GM19455 (cell line): ENCODE measurements around the gene TMEM115.

Source experiments
- ATAC-seq: cut with Tn5 transposase; IDR thresholded peaks from one replicate; pipeline ENCODE4 v1.9.1; 2021; ENCODE audit not compliant: unreplicated experiment

TMEM115 gene

GRCh38 chr3:50353245-50354004 lies 5.9 kb downstream of the TMEM115 start:
- ATAC-seq = no peak

- no peak for ATAC-seq
Observed at GRCh38 chr3:50352781-50353180, 6.5 kb downstream of the TMEM115 start.

- ATAC-seq = no peak
Observed at GRCh38 chr3:50351323-50351697, 8.0 kb downstream of the TMEM115 start.

- peak; percentile 82 for ATAC-seq
Observed at GRCh38 chr3:50350527-50351322, 8.6 kb downstream of the TMEM115 start, which contains the start of the genes CYB561D2 and NPRL2. TSS of gene CYB561D2 (plus strand) at chr3:50350862. CDS start at chr3:50351434, 572 bp downstream. TSS of gene NPRL2 (minus strand) at chr3:50350775. CDS start at chr3:50350652, 123 bp downstream.

GRCh38 chr3:50350213-50350526 lies 9.2 kb downstream of the TMEM115 start:
- ATAC-seq = no peak

- ATAC-seq = no peak
Observed at GRCh38 chr3:50347187-50347813, 12.0 kb downstream of the TMEM115 start.

- ATAC-seq = no peak
Observed at GRCh38 chr3:50345586-50346234, 13.6 kb downstream of the TMEM115 start, which contains the start of gene ZMYND10. TSS of gene ZMYND10 (minus strand) at chr3:50345732. CDS start at chr3:50345579, 153 bp downstream.

GRCh38 chr3:50345008-50345407 lies 14.3 kb downstream of the TMEM115 start:
- no peak for ATAC-seq

- no peak for ATAC-seq
Observed at GRCh38 chr3:50342813-50343633, 16.3 kb downstream of the TMEM115 start.

- ATAC-seq = no peak
Observed at GRCh38 chr3:50341996-50342650, 17.2 kb downstream of the TMEM115 start.

- ATAC-seq = no peak
Observed at GRCh38 chr3:50341537-50341936, 17.8 kb downstream of the TMEM115 start.

GRCh38 chr3:50340448-50341329 lies 18.6 kb downstream of the TMEM115 start, which contains the start of gene RASSF1:
TSS of gene RASSF1 (minus strand) at chr3:50340836. CDS start at chr3:50340805, 31 bp downstream.
- no peak for ATAC-seq

- ATAC-seq = no peak
Observed at GRCh38 chr3:50340147-50340447, 19.2 kb downstream of the TMEM115 start.

GRCh38 chr3:50339485-50340146 lies 19.7 kb downstream of the TMEM115 start:
- ATAC-seq = no peak

- ATAC-seq = no peak
Observed at GRCh38 chr3:50338965-50339364, 20.4 kb downstream of the TMEM115 start.

- peak; percentile 66 for ATAC-seq
Observed at GRCh38 chr3:50337175-50337861, 22.0 kb downstream of the TMEM115 start.

GRCh38 chr3:50336452-50337174 lies 22.7 kb downstream of the TMEM115 start:
- peak; percentile 34 for ATAC-seq
